ENCODE data around the gene FRMPD4. TPM values are rescaled to one million over a fixed set of nuclear protein-coding genes. Genes with fewer than 3 reads are reported as not detected.

The FRMPD4 gene
- total RNA-seq, 1 experiment from 2014 or later, result 0.24 TPM

GRCh38 chrX:12661464-12661863 is 523.2 kb downstream of the FRMPD4 start:
- no peak for DNase-seq (ENCODE audit: low read depth)

- peak; percentile 1 for DNase-seq (ENCODE audit: low read depth)
Observed at GRCh38 chrX:12672367-12673106, 534.3 kb downstream of the FRMPD4 start.

- DNase-seq (ENCODE audit: low read depth), result peak; percentile 13
Observed at GRCh38 chrX:12673487-12673886, 535.2 kb downstream of the FRMPD4 start.

GRCh38 chrX:12679522-12679921 is 541.2 kb downstream of the FRMPD4 start:
- no peak for DNase-seq (ENCODE audit: low read depth)

- DNase-seq (ENCODE audit: low read depth), result no peak
Observed at GRCh38 chrX:12681047-12681446, 542.8 kb downstream of the FRMPD4 start.

- DNase-seq (ENCODE audit: low read depth), result no peak
Observed at GRCh38 chrX:12685541-12685940, 547.3 kb downstream of the FRMPD4 start.

- DNase-seq (ENCODE audit: low read depth), result no peak
Observed at GRCh38 chrX:12686331-12686730, 548.1 kb downstream of the FRMPD4 start.

GRCh38 chrX:12690646-12691045 is 552.4 kb downstream of the FRMPD4 start:
- no peak for DNase-seq (ENCODE audit: low read depth)

GRCh38 chrX:12693754-12694153 is 555.5 kb downstream of the FRMPD4 start:
- DNase-seq (ENCODE audit: low read depth), result peak; percentile 23

- DNase-seq (ENCODE audit: low read depth), result no peak
Observed at GRCh38 chrX:12700745-12701144, 562.5 kb downstream of the FRMPD4 start.

- peak; percentile 64 for DNase-seq (ENCODE audit: low read depth)
Observed at GRCh38 chrX:12701628-12702027, 563.4 kb downstream of the FRMPD4 start.

- DNase-seq (ENCODE audit: low read depth), result peak; percentile 2
Observed at GRCh38 chrX:12702509-12703091, 564.3 kb downstream of the FRMPD4 start.

- DNase-seq (ENCODE audit: low read depth), result peak; percentile 1
Observed at GRCh38 chrX:12704706-12705105, 566.4 kb downstream of the FRMPD4 start.

GRCh38 chrX:12709047-12709446 is 570.8 kb downstream of the FRMPD4 start:
- DNase-seq (ENCODE audit: low read depth), result no peak

GRCh38 chrX:12711435-12712040 is 573.3 kb downstream of the FRMPD4 start:
- no peak for DNase-seq (ENCODE audit: low read depth)

GRCh38 chrX:12716574-12716973 is 578.3 kb downstream of the FRMPD4 start:
- DNase-seq (ENCODE audit: low read depth), result no peak

- DNase-seq (ENCODE audit: low read depth), result no peak
Observed at GRCh38 chrX:12719837-12720236, 581.6 kb downstream of the FRMPD4 start.

- DNase-seq (ENCODE audit: low read depth), result peak; percentile 5
Observed at GRCh38 chrX:12721042-12721441, 582.8 kb downstream of the FRMPD4 start.

- DNase-seq (ENCODE audit: low read depth), result no peak
Observed at GRCh38 chrX:12722314-12722713, 584.0 kb downstream of the FRMPD4 start.

GRCh38 chrX:12741416-12741815 is 603.1 kb downstream of the FRMPD4 start:
- no peak for DNase-seq (ENCODE audit: low read depth)

- DNase-seq (ENCODE audit: low read depth), result no peak
Observed at GRCh38 chrX:12747433-12747832, 609.2 kb downstream of the FRMPD4 start.

GRCh38 chrX:12751887-12752286 is 613.6 kb downstream of the FRMPD4 start:
- DNase-seq (ENCODE audit: low read depth), result no peak

- no peak for DNase-seq (ENCODE audit: low read depth)
Observed at GRCh38 chrX:12753366-12753765, 615.1 kb downstream of the FRMPD4 start.
